PC-9 (cell line): ENCODE measurements around the gene MFSD6L.

ENCODE experiments used
- CTCF ChIP-seq: fragments of 200-600 bp; sonication (generic); conservative IDR thresholded peaks from 2 replicates; pipeline ENCODE4 v1.6.1; 2017; ENCODE audit warnings: mixed run types, antibody characterized with exemption, mild to moderate bottlenecking, moderate library complexity
- EZH2 ChIP-seq: fragments of 200-600 bp; sonication (generic); IDR thresholded peaks from 2 replicates; pipeline ENCODE4 v1.8.0; 2017; ENCODE audit warnings: antibody characterized with exemption, low read depth

GRCh38 chr17:8801135-8801840, 2.1 kb upstream of the MFSD6L start:
- TF ChIP-seq CTCF = no peak
- no peak for TF ChIP-seq EZH2
